H1 (cell line): ENCODE data around the gene TAS2R38.

Source experiments
- EZH2 ChIP-seq: fragments of 200-600 bp; sonication (generic); IDR thresholded peaks from 2 replicates; pipeline ENCODE4 v1.7.1; 2012; ENCODE audit warnings: low read depth, mild to moderate bottlenecking, moderate library complexity, low read length, inconsistent platforms; ENCODE audit not compliant: severe bottlenecking
- HDAC2 ChIP-seq, 2 experiments: fragments of 300-600 bp in 1 of 2; sonication (generic) in 1 of 2; IDR thresholded peaks; 2 replicates each; pipeline ENCODE4 v1.6.1; 2011 to 2012; ENCODE audit warnings: low read depth in 2 of 2, low read length in 2 of 2, mild to moderate bottlenecking in 2 of 2, moderate library complexity in 2 of 2, borderline replicate concordance in 1 of 2, inconsistent platforms in 1 of 2
- KDM1A ChIP-seq: fragments of 200-600, 300-600 bp; sonication (generic); IDR thresholded peaks from 2 replicates; pipeline ENCODE4 v1.7.1; 2016; ENCODE audit warnings: mild to moderate bottlenecking, low read length, borderline replicate concordance
- NRF1 ChIP-seq: IDR thresholded peaks from 2 replicates; pipeline ENCODE4 v1.6.1; 2011; ENCODE audit warnings: mild to moderate bottlenecking, low read depth, low read length, improper control_type of control experiment
- POLR2A ChIP-seq, 2 experiments: IDR thresholded peaks; 1 replicate in 1 of 2; 2 replicates in 1 of 2; pipeline ENCODE4 v1.6.1; 2011; ENCODE audit warnings: low read depth in 2 of 2, low read length in 2 of 2, mild to moderate bottlenecking in 2 of 2; ENCODE audit errors: control extremely low read depth in 1 of 2
- POLR2AphosphoS5 ChIP-seq: IDR thresholded peaks from 2 replicates; pipeline ENCODE4 v1.6.1; 2011; ENCODE audit warnings: low read depth, low read length
- RAD21 ChIP-seq, 2 experiments: IDR thresholded peaks in 1 of 2; conservative IDR thresholded peaks in 1 of 2; 2 replicates each; pipeline ENCODE4 v1.6.1; 2011; ENCODE audit warnings: low read depth in 2 of 2, low read length in 2 of 2, improper control_type of control experiment in 1 of 2, inconsistent platforms in 1 of 2, mild to moderate bottlenecking in 1 of 2, moderate library complexity in 1 of 2
- RNF2 ChIP-seq: fragments of 200-900, 300-1000 bp; sonication (generic); IDR thresholded peaks from 2 replicates; pipeline ENCODE4 v1.7.1; 2016; ENCODE audit warnings: borderline replicate concordance, low read depth, mild to moderate bottlenecking, antibody characterized with exemption, low read length; ENCODE audit not compliant: poor library complexity, severe bottlenecking; ENCODE audit errors: missing control alignments
- USF2 ChIP-seq: IDR thresholded peaks from 2 replicates; pipeline ENCODE4 v1.6.1; 2011; ENCODE audit warnings: low read length, improper control_type of control experiment
- ZNF274 ChIP-seq: IDR thresholded peaks from 2 replicates; pipeline ENCODE4 v1.7.0; 2012; ENCODE audit warnings: low read length, borderline replicate concordance; ENCODE audit errors: extremely low read depth
- TF ChIP-seq, protein P1 (sequence below), 3 experiments: IDR thresholded peaks; 1 replicate in 2 of 3; 2 replicates in 1 of 3; pipeline versions ENCODE4 v1.5.1 to v1.6.1; 2011; ENCODE audit warnings: low read length in 3 of 3, mild to moderate bottlenecking in 3 of 3, inconsistent platforms in 2 of 3, low read depth in 1 of 3, moderate library complexity in 1 of 3; ENCODE audit not compliant: insufficient read depth in 1 of 3; ENCODE audit errors: control extremely low read depth in 1 of 3
- TF ChIP-seq, protein P2 (sequence below): IDR thresholded peaks from 2 replicates; pipeline ENCODE4 v1.6.1; 2012; ENCODE audit warnings: inconsistent platforms

DNA sequence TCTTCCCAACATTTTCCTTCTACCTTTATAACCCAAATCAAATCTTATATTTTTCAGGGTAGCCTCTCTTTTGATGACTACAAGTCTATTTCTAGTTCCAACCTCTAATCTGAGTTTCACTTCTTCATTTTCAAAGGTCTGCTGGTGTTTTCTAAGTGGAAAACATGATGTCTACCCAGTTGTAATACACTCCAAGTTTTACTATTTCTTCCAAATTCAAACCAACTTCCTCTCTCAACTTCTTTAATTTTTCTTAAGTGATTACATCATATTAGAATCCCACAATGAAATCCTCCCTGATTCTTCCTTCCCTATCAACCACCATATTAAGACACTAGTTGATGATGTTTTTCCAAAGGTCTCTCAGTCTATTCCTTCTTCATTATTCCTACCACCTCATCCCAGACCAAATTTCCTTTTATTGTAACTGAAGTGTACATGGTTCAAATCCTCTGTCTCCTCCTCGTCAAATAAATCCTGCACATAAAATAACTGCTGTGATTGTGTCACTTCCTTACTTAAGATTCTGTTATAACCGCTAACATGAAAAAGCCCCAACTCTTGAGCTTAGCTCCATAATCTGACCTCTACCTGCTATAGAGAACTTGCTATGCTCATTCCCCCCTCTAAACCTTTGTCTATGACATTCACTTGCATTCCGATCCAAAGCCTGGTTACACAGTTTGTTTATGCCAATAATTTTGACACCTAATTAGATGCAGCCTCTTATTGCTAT, 12.7 kb downstream of the TAS2R38 start:
- TF ChIP-seq POLR2A (IDR thresholded peaks at IDR 0.05; ENCODE audit: control extremely low read depth in 1 of 2, low read depth in 2 of 2, low read length in 2 of 2): no peak
- TF ChIP-seq, protein P1, sequence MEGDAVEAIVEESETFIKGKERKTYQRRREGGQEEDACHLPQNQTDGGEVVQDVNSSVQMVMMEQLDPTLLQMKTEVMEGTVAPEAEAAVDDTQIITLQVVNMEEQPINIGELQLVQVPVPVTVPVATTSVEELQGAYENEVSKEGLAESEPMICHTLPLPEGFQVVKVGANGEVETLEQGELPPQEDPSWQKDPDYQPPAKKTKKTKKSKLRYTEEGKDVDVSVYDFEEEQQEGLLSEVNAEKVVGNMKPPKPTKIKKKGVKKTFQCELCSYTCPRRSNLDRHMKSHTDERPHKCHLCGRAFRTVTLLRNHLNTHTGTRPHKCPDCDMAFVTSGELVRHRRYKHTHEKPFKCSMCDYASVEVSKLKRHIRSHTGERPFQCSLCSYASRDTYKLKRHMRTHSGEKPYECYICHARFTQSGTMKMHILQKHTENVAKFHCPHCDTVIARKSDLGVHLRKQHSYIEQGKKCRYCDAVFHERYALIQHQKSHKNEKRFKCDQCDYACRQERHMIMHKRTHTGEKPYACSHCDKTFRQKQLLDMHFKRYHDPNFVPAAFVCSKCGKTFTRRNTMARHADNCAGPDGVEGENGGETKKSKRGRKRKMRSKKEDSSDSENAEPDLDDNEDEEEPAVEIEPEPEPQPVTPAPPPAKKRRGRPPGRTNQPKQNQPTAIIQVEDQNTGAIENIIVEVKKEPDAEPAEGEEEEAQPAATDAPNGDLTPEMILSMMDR (IDR thresholded peaks at IDR 0.05; ENCODE audit: control extremely low read depth in 1 of 3, insufficient read depth in 1 of 3, low read depth in 1 of 3, low read length in 3 of 3): no peak
- no peak for TF ChIP-seq RNF2
- TF ChIP-seq NRF1: no peak
- TF ChIP-seq ZNF274: no peak
- no peak for TF ChIP-seq EZH2
- TF ChIP-seq HDAC2 (IDR thresholded peaks at IDR 0.05; ENCODE audit: borderline replicate concordance in 1 of 2, low read depth in 2 of 2, low read length in 2 of 2): no peak
- TF ChIP-seq KDM1A: no peak
- TF ChIP-seq, protein P2, sequence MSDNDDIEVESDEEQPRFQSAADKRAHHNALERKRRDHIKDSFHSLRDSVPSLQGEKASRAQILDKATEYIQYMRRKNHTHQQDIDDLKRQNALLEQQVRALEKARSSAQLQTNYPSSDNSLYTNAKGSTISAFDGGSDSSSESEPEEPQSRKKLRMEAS: no peak
- TF ChIP-seq USF2: no peak
- no peak for TF ChIP-seq POLR2AphosphoS5
- no peak for TF ChIP-seq RAD21 (IDR thresholded peaks at IDR 0.05 in 1 of 2, conservative IDR thresholded peaks at IDR 0.05 in 1 of 2; ENCODE audit: low read depth in 2 of 2, low read length in 2 of 2)
